Measurements from ENCODE around the gene SPAG17.

GRCh38 chr1:118039170-118039569 is 145.9 kb downstream of the SPAG17 start:
- TF ChIP-seq CTCF (IDR thresholded peaks at IDR 0.05 in 4 of 5, conservative IDR thresholded peaks at IDR 0.05 in 1 of 5) (no peak), POLR2A (IDR thresholded peaks at IDR 0.05) (no peak)

Measured in gastrocnemius medialis (tissue), 4 donors.